Endodermal cell (in vitro differentiated cells): ENCODE results near the gene OSBPL9. TPM values are rescaled to one million over a fixed set of nuclear protein-coding genes. Genes with fewer than 3 reads are reported as not detected.

ENCODE experiments used
- DNase-seq: peaks from one replicate; pipeline ENCODE4 v3.0.0-alpha.2; 2017
- H3K27ac ChIP-seq: 2 replicates; pipeline ENCODE4 v1.5.1; 2013; ENCODE audit warnings: mild to moderate bottlenecking, low read depth, low read length, moderate library complexity
- H3K27me3 ChIP-seq: 2 replicates; pipeline ENCODE4 v1.6.1; 2013; ENCODE audit warnings: mild to moderate bottlenecking, low read length, moderate library complexity; ENCODE audit not compliant: insufficient read depth, control insufficient read depth, poor library complexity, severe bottlenecking
- H3K36me3 ChIP-seq: 2 replicates; pipeline ENCODE4 v1.7.0; 2013; ENCODE audit warnings: mild to moderate bottlenecking, low read length, moderate library complexity; ENCODE audit not compliant: control insufficient read depth, insufficient read depth
- H3K4me1 ChIP-seq: one replicate; pipeline ENCODE4 v1.7.0; 2013; ENCODE audit warnings: low read length; ENCODE audit not compliant: control insufficient read depth, insufficient read depth
- H3K4me3 ChIP-seq: 2 replicates; pipeline ENCODE4 v1.5.1; 2013; ENCODE audit warnings: mild to moderate bottlenecking, low read length, moderate library complexity
- H3K9ac ChIP-seq: 2 replicates; pipeline ENCODE4 v1.6.1; 2013; ENCODE audit warnings: mild to moderate bottlenecking, low read length, moderate library complexity; ENCODE audit not compliant: poor library complexity, severe bottlenecking; ENCODE audit errors: extremely low read depth
- H3K9me3 ChIP-seq: 2 replicates; pipeline ENCODE4 v1.6.1; 2013; ENCODE audit warnings: mild to moderate bottlenecking, low read length, moderate library complexity; ENCODE audit not compliant: control insufficient read depth
- H3K27ac Mint-ChIP-seq: 2 replicates; pipeline ENCODE4 v1.8.0; 2020; ENCODE audit warnings: mixed read lengths
- H3K27me3 Mint-ChIP-seq: 2 replicates; pipeline ENCODE4 v1.8.0; 2021; ENCODE audit warnings: mild to moderate bottlenecking, mixed read lengths; ENCODE audit not compliant: insufficient read depth
- H3K36me3 Mint-ChIP-seq: 2 replicates; pipeline ENCODE4 v1.8.0; 2020; ENCODE audit warnings: low read depth, mixed read lengths
- H3K4me1 Mint-ChIP-seq: 2 replicates; pipeline ENCODE4 v1.8.0; 2020; ENCODE audit warnings: mixed read lengths
- H3K4me3 Mint-ChIP-seq: 2 replicates; pipeline ENCODE4 v1.8.0; 2020; ENCODE audit warnings: mild to moderate bottlenecking, moderate library complexity, mixed read lengths
- H3K9me3 Mint-ChIP-seq: 2 replicates; pipeline ENCODE4 v1.8.0; 2020; ENCODE audit warnings: mild to moderate bottlenecking, mixed read lengths
- CTCF ChIP-seq: fragments of 200-600 bp; sonication (generic); conservative IDR thresholded peaks from 2 replicates; pipeline ENCODE4 v1.5.0; 2021; ENCODE audit warnings: antibody characterized with exemption, mild to moderate bottlenecking
- WGBS, 2 experiments: methylation state at CpG; one replicate each; pipeline versions ENCODE4 v1.1.5 to v1.1.7; 2013; ENCODE audit warnings: missing lambda C conversion rate in 2 of 2, mixed read lengths in 1 of 2; ENCODE audit not compliant: insufficient coverage in 1 of 2, insufficient read length in 1 of 2; 5-methylcytosine and 5-hydroxymethylcytosine counted together
- total RNA-seq, 2 donors: library from RNA; stranded (reverse); fragmentation: NEBNext Ultra II Directional in 1 of 2; extraction: Animal tissue kit (Norgen Biotek cat#: 25700) in 1 of 2; gene quantifications; 2 replicates in 1 of 2; 3 replicates in 1 of 2; pipeline ENCODE4 v1.2.1, GENCODE V29; 2021

The OSBPL9 gene
- total RNA-seq, 2 donors from 2014 or later, result 76.9 to 93.3 TPM

- Histone ChIP-seq H3K36me3 (no peaks in the 10 kb centered on the region), H3K27ac (peak overlapping the region; percentile 45)
These were observed 31.6 kb downstream of the OSBPL9 start for GRCh38 chr1:51648180-51649109.

GRCh38 chr1:51649593-51650091 is 32.8 kb downstream of the OSBPL9 start:
- no peaks in the 10 kb centered on the region for H3K36me3 Mint-ChIP-seq
- H3K4me1 Mint-ChIP-seq, result peaks cover 33% of the 10 kb centered on the region
- Histone ChIP-seq H3K4me1 (peaks cover 8% of the 10 kb centered on the region), H3K27ac (no peak overlapping the region), H3K9ac (no peak overlapping the region), H3K4me3 (no peak overlapping the region), H3K9me3 (no peaks in the 10 kb centered on the region), H3K27me3 (no peaks in the 10 kb centered on the region), H3K36me3 (no peaks in the 10 kb centered on the region)
- DNase-seq, result no peak
- H3K27ac Mint-ChIP-seq, result peak overlapping the region; percentile 29
- no peak overlapping the region for H3K4me3 Mint-ChIP-seq
- no peaks in the 10 kb centered on the region for H3K27me3 Mint-ChIP-seq
- 87% methylated on average over 4 of the region's 4 CpGs; no CpG with 5 or more reads in 1 of the 2 experiments for WGBS, 2 experiments
- no peak for TF ChIP-seq CTCF
- no peaks in the 10 kb centered on the region for H3K9me3 Mint-ChIP-seq

More at GRCh38 chr1:51648180-51649109, 31.6 kb downstream of the OSBPL9 start:
- DNase-seq, result peak; percentile 79
- H3K9me3 ChIP-seq, result no peaks in the 10 kb centered on the region
- Mint-ChIP-seq H3K27me3 (peaks cover 3% of the 10 kb centered on the region), H3K4me1 (peaks cover 32% of the 10 kb centered on the region), H3K4me3 (no peak overlapping the region), H3K27ac (peak overlapping the region; percentile 52), H3K36me3 (peaks cover 4% of the 10 kb centered on the region), H3K9me3 (no peaks in the 10 kb centered on the region)
- H3K27me3 ChIP-seq, result no peaks in the 10 kb centered on the region
- peaks cover 8% of the 10 kb centered on the region for H3K4me1 ChIP-seq
- 66% methylated on average over 6 of the region's 6 CpGs; no CpG with 5 or more reads in 1 of the 2 experiments for WGBS, 2 experiments
- TF ChIP-seq CTCF, result no peak
- no peak overlapping the region for H3K9ac ChIP-seq
- peak overlapping the region; percentile 36 for H3K4me3 ChIP-seq

DNA sequence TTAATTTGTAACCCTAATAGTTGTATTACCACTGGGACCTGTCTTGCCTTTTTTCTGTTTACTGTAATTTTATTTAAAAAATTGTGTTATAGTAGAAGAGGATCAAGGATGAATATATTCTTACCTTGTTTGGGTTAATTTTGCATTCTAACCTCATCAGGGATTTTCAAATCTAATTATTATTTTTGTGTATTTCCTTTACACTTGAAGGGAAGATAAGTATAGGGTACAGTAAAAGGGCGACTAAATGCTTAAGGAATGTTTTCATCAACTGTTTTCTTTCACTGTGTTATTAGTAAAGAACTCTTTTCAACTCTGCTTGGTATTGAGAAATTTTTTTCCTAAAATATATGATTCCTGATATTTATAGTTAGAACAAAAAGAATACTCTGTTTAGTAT is 33.3 kb downstream of the OSBPL9 start:
- no peak for TF ChIP-seq CTCF
- H3K4me3 ChIP-seq, result no peak overlapping the region
- Mint-ChIP-seq H3K36me3 (no peaks in the 10 kb centered on the region), H3K9me3 (no peaks in the 10 kb centered on the region), H3K27me3 (no peaks in the 10 kb centered on the region), H3K4me1 (peaks cover 33% of the 10 kb centered on the region), H3K4me3 (no peak overlapping the region), H3K27ac (no peak overlapping the region)
- H3K4me1 ChIP-seq, result peaks cover 8% of the 10 kb centered on the region
- H3K27me3 ChIP-seq, result no peaks in the 10 kb centered on the region
- no peaks in the 10 kb centered on the region for H3K9me3 ChIP-seq
- 100% methylated on average over 1 of the region's 1 CpG; no CpG with 5 or more reads in 1 of the 2 experiments for WGBS, 2 experiments
- no peak overlapping the region for H3K27ac ChIP-seq
- DNase-seq, result no peak
- no peaks in the 10 kb centered on the region for H3K36me3 ChIP-seq
- H3K9ac ChIP-seq, result no peak overlapping the region
